Activated naive CD4-positive, alpha-beta T cell treated with anti-CD3 and anti-CD28 coated beads for 36 hours (primary cell): Measurements from ENCODE around the gene CEP170B. TPM values are rescaled to one million over a fixed set of nuclear protein-coding genes. Genes with fewer than 3 reads are reported as not detected.

Experiments used
- CTCF ChIA-PET: fragments of 350-600 bp; sonication (Branson Sonifier 250); formaldehyde crosslinking; loops from one replicate; lab custom pipeline; 2021; ENCODE audit warnings: antibody characterized with exemption; lab: Charles Lee
- DNase-seq: peaks from one replicate; pipeline ENCODE4 v3.0.0-alpha.2; 2020
- H3K27ac Mint-ChIP-seq: one replicate; pipeline ENCODE4 v1.8.0; 2021; ENCODE audit warnings: mild to moderate bottlenecking, mixed read lengths
- H3K27me3 Mint-ChIP-seq: one replicate; pipeline ENCODE4 v1.8.0; 2021; ENCODE audit warnings: low read depth, mixed read lengths
- H3K36me3 Mint-ChIP-seq: one replicate; pipeline ENCODE4 v1.8.0; 2021; ENCODE audit warnings: low read depth, mixed read lengths
- H3K4me1 Mint-ChIP-seq: one replicate; pipeline ENCODE4 v1.8.0; 2021; ENCODE audit warnings: low read depth, mixed read lengths
- H3K4me3 Mint-ChIP-seq: one replicate; pipeline ENCODE4 v1.8.0; 2021; ENCODE audit warnings: mild to moderate bottlenecking, moderate library complexity, mixed read lengths
- H3K9me3 Mint-ChIP-seq: one replicate; pipeline ENCODE4 v1.8.0; 2021; ENCODE audit warnings: mixed read lengths
- intact Hi-C: fragments of 100-400 bp; cut with micrococcal nuclease; formaldehyde crosslinking; loops from one replicate; pipeline ENCODE4 v1.15.1; 2023
- total RNA-seq, 2 experiments: library from RNA; stranded (reverse); gene quantifications; one replicate each; pipeline ENCODE4 v1.2.3, GENCODE V29; 2021

CEP170B gene
- total RNA-seq, 2 experiments from 2014 or later, result 3.3 TPM

GRCh38 chr14:104871656-104872468 is 6.8 kb downstream of the CEP170B start:
- Mint-ChIP-seq H3K36me3 (no peaks in the 10 kb centered on the region), H3K4me1 (peaks cover 4% of the 10 kb centered on the region), H3K27me3 (peaks cover 8% of the 10 kb centered on the region), H3K4me3 (no peak overlapping the region), H3K9me3 (no peaks in the 10 kb centered on the region), H3K27ac (no peak overlapping the region)
- CTCF ChIA-PET, result no interaction called here
- no peak for DNase-seq
- intact Hi-C loops, result no loop called here

- Mint-ChIP-seq H3K4me1 (peaks cover 4% of the 10 kb centered on the region), H3K9me3 (no peaks in the 10 kb centered on the region), H3K27me3 (peaks cover 4% of the 10 kb centered on the region), H3K4me3 (no peak overlapping the region), H3K36me3 (no peaks in the 10 kb centered on the region), H3K27ac (no peak overlapping the region)
- no peak for DNase-seq
- intact Hi-C loops, result no loop called here
- CTCF ChIA-PET, result no interaction called here
Measured at GRCh38 chr14:104872469-104873341, 7.6 kb downstream of the CEP170B start.

- intact Hi-C loops, result no loop called here
- DNase-seq, result no peak
- Mint-ChIP-seq H3K4me3 (no peak overlapping the region), H3K9me3 (no peaks in the 10 kb centered on the region), H3K36me3 (no peaks in the 10 kb centered on the region), H3K4me1 (peaks cover 4% of the 10 kb centered on the region), H3K27ac (no peak overlapping the region), H3K27me3 (no peaks in the 10 kb centered on the region)
- CTCF ChIA-PET, result no interaction called here
Measured at GRCh38 chr14:104873380-104874055, 8.4 kb downstream of the CEP170B start.

DNA sequence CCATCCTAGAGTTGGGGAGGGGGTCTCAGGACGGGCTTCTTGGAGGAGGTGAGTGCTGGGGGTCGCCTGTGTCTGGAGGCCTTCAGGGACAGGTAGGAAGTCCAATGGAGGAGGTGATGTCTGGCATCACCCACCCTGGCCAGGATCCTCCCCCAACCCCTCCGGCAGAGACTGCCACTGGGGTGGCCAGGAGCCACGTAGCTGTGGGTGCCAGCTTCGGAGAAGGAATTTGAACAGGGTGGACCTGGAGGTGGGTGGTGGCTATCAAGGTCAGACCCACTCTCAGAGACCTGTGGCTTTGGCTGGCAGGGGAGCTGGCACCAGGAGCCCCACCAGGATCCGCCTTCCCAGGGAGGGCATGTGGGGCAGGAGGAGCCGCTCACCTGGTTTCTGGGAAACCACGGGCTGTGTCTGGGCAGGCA is 9.1 kb downstream of the CEP170B start:
- intact Hi-C loops, result no loop called here
- H3K9me3 Mint-ChIP-seq, result no peaks in the 10 kb centered on the region
- H3K27me3 Mint-ChIP-seq, result no peaks in the 10 kb centered on the region
- H3K36me3 Mint-ChIP-seq, result no peaks in the 10 kb centered on the region
- H3K4me1 Mint-ChIP-seq, result peaks cover 4% of the 10 kb centered on the region
- no peak overlapping the region for H3K27ac Mint-ChIP-seq
- CTCF ChIA-PET, result no interaction called here
- DNase-seq, result no peak
- H3K4me3 Mint-ChIP-seq, result no peak overlapping the region

- H3K36me3 Mint-ChIP-seq, result no peaks in the 10 kb centered on the region
- intact Hi-C loops, result no loop called here
- H3K9me3 Mint-ChIP-seq, result no peaks in the 10 kb centered on the region
- no peaks in the 10 kb centered on the region for H3K27me3 Mint-ChIP-seq
- no peak overlapping the region for H3K4me3 Mint-ChIP-seq
- peaks cover 4% of the 10 kb centered on the region for H3K4me1 Mint-ChIP-seq
- CTCF ChIA-PET, result no interaction called here
- DNase-seq, result no peak
- H3K27ac Mint-ChIP-seq, result no peak overlapping the region
Measured at GRCh38 chr14:104874571-104875411, 9.7 kb downstream of the CEP170B start.

DNA sequence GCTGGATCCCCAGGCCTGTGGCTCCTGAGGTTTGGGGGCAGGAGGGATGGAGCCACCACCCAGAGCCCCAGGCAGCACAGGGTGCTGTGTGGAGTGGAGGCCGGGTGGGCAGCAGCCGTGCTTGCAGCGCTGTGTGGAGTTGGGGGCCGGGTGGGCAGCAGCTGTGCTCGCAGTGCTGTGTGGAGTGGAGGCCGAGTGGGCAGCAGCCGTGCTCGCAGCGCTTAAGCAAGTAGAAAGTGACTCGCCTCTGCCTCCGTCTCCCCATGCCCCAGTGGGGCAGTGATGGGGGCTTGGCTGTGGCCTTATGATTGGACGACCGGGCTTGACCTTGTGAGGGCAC is 10.3 kb downstream of the CEP170B start:
- CTCF ChIA-PET, result no interaction called here
- intact Hi-C loops, result no loop called here
- H3K36me3 Mint-ChIP-seq, result no peaks in the 10 kb centered on the region

GRCh38 chr14:104875811-104876210 is 10.7 kb downstream of the CEP170B start:
- CTCF ChIA-PET, result no interaction called here
- no peak overlapping the region for H3K4me3 Mint-ChIP-seq
- H3K36me3 Mint-ChIP-seq, result no peaks in the 10 kb centered on the region
- no peaks in the 10 kb centered on the region for H3K27me3 Mint-ChIP-seq
- no peaks in the 10 kb centered on the region for H3K9me3 Mint-ChIP-seq
- DNase-seq, result no peak
- H3K27ac Mint-ChIP-seq, result no peak overlapping the region
- intact Hi-C loops, result no loop called here
- peaks cover 4% of the 10 kb centered on the region for H3K4me1 Mint-ChIP-seq

More for the DNA sequence above, 10.3 kb downstream of the CEP170B start:
- Mint-ChIP-seq H3K9me3 (no peaks in the 10 kb centered on the region), H3K27ac (no peak overlapping the region), H3K4me3 (no peak overlapping the region), H3K27me3 (no peaks in the 10 kb centered on the region), H3K4me1 (peaks cover 4% of the 10 kb centered on the region)
- DNase-seq, result no peak

GRCh38 chr14:104876251-104876699 is 11.2 kb downstream of the CEP170B start:
- Mint-ChIP-seq H3K27ac (no peak overlapping the region), H3K4me3 (no peak overlapping the region), H3K4me1 (peaks cover 4% of the 10 kb centered on the region), H3K36me3 (no peaks in the 10 kb centered on the region), H3K9me3 (no peaks in the 10 kb centered on the region), H3K27me3 (no peaks in the 10 kb centered on the region)
- intact Hi-C loops, result no loop called here
- CTCF ChIA-PET, result no interaction called here
- DNase-seq, result peak; percentile 37

- CTCF ChIA-PET, result no interaction called here
Measured at GRCh38 chr14:104877066-104877805, 12.2 kb downstream of the CEP170B start.

GRCh38 chr14:104877806-104878550 is 12.9 kb downstream of the CEP170B start:
- no peak overlapping the region for H3K27ac Mint-ChIP-seq
- CTCF ChIA-PET, result no interaction called here
- intact Hi-C loops, result no loop called here
- H3K36me3 Mint-ChIP-seq, result no peaks in the 10 kb centered on the region
- no peaks in the 10 kb centered on the region for H3K9me3 Mint-ChIP-seq
- no peak overlapping the region for H3K4me3 Mint-ChIP-seq
- DNase-seq, result no peak
- no peaks in the 10 kb centered on the region for H3K4me1 Mint-ChIP-seq
- no peaks in the 10 kb centered on the region for H3K27me3 Mint-ChIP-seq

More at GRCh38 chr14:104877066-104877805, 12.2 kb downstream of the CEP170B start:
- Mint-ChIP-seq H3K27me3 (no peaks in the 10 kb centered on the region), H3K4me3 (no peak overlapping the region), H3K9me3 (no peaks in the 10 kb centered on the region), H3K27ac (no peak overlapping the region), H3K4me1 (peaks cover 4% of the 10 kb centered on the region), H3K36me3 (no peaks in the 10 kb centered on the region)
- DNase-seq, result no peak
- intact Hi-C loops, result no loop called here

DNA sequence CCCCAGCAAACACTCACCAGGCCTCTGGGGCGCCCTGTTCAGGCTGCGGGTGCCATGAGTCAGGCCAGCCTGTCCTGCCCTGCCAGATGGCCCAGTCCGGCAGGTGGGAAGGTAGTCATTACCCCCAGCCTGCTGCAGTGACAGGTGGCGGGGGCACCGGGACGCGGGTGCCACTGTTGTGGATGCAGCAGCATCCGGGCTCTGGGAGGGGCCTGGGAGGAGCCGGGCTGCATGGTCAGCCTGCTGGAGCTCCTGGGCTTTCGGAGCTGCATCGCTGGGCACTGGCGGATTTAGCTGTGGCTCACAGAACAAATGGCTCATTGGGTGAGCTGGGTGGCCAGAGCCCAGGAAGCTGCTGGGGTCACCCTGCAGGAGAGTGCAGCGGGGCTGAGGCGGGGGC is 13.5 kb downstream of the CEP170B start:
- no peak overlapping the region for H3K27ac Mint-ChIP-seq
- no peaks in the 10 kb centered on the region for H3K36me3 Mint-ChIP-seq
- intact Hi-C loops, result no loop called here
- CTCF ChIA-PET, result no interaction called here
- H3K27me3 Mint-ChIP-seq, result no peaks in the 10 kb centered on the region
- no peak overlapping the region for H3K4me3 Mint-ChIP-seq
- no peaks in the 10 kb centered on the region for H3K9me3 Mint-ChIP-seq
- DNase-seq, result no peak
- H3K4me1 Mint-ChIP-seq, result no peaks in the 10 kb centered on the region
